Suprapubic skin (tissue), 4 donors: ENCODE results near the gene IFRD2. TPM values are rescaled to one million over a fixed set of nuclear protein-coding genes. Genes with fewer than 3 reads are reported as not detected.

Experiments used
- DNase-seq, 2 donors: peaks; one replicate each; pipeline ENCODE4 v3.0.0-alpha.2; 2019; ENCODE audit warnings: low spot score in 2 of 2
- H3K27ac ChIP-seq: fragments of 200-600 bp; sonication (generic); one replicate; pipeline ENCODE4 v1.5.1; 2019
- H3K27me3 ChIP-seq: fragments of 200-600 bp; sonication (generic); one replicate; pipeline ENCODE4 v1.5.1; 2019
- H3K36me3 ChIP-seq: fragments of 200-600 bp; sonication (generic); one replicate; pipeline ENCODE4 v1.5.1; 2019
- H3K4me1 ChIP-seq: fragments of 200-600 bp; sonication (generic); one replicate; pipeline ENCODE4 v1.5.1; 2019
- H3K4me3 ChIP-seq: fragments of 200-600 bp; sonication (generic); one replicate; pipeline ENCODE4 v1.5.1; 2019; ENCODE audit warnings: mild to moderate bottlenecking
- H3K9me3 ChIP-seq: fragments of 200-600 bp; sonication (generic); one replicate; pipeline ENCODE4 v1.5.1; 2019
- EP300 ChIP-seq: sonication (generic); formaldehyde crosslinking; IDR thresholded peaks from one replicate; pipeline ENCODE4 v1.6.1; 2017; ENCODE audit warnings: antibody characterized with exemption
- POLR2A ChIP-seq, 2 donors: fragments of 450-650 bp; IDR thresholded peaks; one replicate each; pipeline ENCODE4 v1.6.1; 2017; ENCODE audit warnings: antibody characterized with exemption in 2 of 2, mild to moderate bottlenecking in 2 of 2, moderate library complexity in 2 of 2
- POLR2AphosphoS5 ChIP-seq, 3 donors: sonication (generic); formaldehyde crosslinking; IDR thresholded peaks; one replicate each; pipeline ENCODE4 v1.6.1; 2017; ENCODE audit warnings: antibody characterized with exemption in 3 of 3
- WGBS: methylation state at CpG from one replicate; pipeline ENCODE4 v1.1.5; 2018; 5-methylcytosine and 5-hydroxymethylcytosine counted together
- total RNA-seq, 4 donors: library from RNA; depleted of rRNA; stranded (reverse); fragments of >200 nt; gene quantifications; one replicate each; pipeline ENCODE4 v1.1.0, GENCODE V29; 2016
- TF ChIP-seq, protein P1 (sequence below), 2 donors: fragments of 200-600 bp in 1 of 2; fragments of 450-650 bp in 1 of 2; sonication (generic) in 1 of 2; IDR thresholded peaks; one replicate each; pipeline ENCODE4 v1.5.1; 2016 to 2019; ENCODE audit warnings: antibody characterized with exemption in 2 of 2, mild to moderate bottlenecking in 1 of 2, moderate library complexity in 1 of 2

IFRD2 gene
- total RNA-seq, 4 donors from 2014 or later: 56.3 to 84.9 (median 75.2) TPM

DNA sequence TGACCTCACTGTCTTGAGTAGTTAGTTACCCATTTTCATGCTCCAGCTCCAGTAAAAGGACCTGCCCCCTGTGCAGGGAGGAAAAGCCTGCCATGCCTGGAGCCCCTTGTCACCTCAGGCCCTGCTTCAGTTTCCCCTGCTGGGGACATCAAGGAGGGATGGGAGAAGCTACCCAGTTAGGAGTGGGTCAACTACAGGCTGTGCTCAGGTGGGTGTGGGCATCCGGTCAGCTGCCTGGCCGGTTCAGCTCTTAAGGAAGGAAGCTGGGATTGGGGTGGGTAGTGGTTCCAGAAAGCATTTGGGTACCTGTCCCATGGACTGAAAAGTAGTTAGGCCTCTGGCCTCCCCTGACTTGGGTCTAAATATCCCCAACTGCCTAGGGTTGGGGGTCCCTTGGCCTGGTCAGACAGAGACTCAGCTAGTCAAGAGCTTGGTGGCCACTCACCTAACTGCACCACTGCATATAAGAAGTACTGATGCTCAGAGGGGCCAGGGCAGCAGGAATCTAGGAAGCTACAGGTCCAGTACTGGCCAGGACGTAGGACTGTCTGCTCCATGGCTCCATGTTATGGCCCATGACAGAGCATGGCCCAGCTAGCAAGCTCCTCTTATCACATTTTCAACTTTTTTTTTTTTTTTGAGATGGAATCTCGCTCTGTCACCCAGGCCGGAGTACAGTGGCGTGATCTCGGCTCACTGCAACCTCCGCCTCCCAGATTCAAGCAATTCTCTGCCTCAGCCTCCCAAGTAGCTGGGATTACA is 12.8 kb downstream of the IFRD2 start:
- no peak for TF ChIP-seq POLR2A (IDR thresholded peaks at IDR 0.05)
- TF ChIP-seq POLR2AphosphoS5 (IDR thresholded peaks at IDR 0.05): no peak
- no peak for TF ChIP-seq EP300
- TF ChIP-seq, protein P1, sequence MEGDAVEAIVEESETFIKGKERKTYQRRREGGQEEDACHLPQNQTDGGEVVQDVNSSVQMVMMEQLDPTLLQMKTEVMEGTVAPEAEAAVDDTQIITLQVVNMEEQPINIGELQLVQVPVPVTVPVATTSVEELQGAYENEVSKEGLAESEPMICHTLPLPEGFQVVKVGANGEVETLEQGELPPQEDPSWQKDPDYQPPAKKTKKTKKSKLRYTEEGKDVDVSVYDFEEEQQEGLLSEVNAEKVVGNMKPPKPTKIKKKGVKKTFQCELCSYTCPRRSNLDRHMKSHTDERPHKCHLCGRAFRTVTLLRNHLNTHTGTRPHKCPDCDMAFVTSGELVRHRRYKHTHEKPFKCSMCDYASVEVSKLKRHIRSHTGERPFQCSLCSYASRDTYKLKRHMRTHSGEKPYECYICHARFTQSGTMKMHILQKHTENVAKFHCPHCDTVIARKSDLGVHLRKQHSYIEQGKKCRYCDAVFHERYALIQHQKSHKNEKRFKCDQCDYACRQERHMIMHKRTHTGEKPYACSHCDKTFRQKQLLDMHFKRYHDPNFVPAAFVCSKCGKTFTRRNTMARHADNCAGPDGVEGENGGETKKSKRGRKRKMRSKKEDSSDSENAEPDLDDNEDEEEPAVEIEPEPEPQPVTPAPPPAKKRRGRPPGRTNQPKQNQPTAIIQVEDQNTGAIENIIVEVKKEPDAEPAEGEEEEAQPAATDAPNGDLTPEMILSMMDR (IDR thresholded peaks at IDR 0.05): no peak
- WGBS: 85% methylated on average over 8 of the region's 8 CpGs

DNA sequence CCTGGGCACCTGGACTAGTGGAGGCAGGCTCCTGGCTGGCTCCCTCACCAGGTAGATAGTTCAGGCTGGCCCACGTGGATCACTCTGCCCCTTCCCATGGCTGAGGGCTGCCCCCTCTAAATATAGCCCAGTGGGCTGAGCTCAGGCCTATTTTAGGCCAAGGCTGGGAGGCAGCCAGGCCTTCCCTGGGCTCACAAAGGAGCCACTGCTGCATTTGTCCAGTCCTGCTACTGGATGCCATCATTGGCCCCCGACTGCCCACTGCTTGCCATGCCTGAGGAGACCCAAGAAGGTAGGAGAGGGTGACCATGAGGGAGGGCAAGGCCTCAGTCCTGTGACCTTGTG is 13.4 kb downstream of the IFRD2 start, which contains the start of gene LSMEM2:
Gene LSMEM2 (plus strand): TSS at position 208 of the 345 bp plus-strand sequence. CDS start 27 bp downstream, at position 235.
- no peak for DNase-seq
- Histone ChIP-seq H3K27ac (no peak within 1 kb of the TSS), H3K9me3 (no peaks in the 10 kb centered on the region), H3K4me3 (no peak within 1 kb of the TSS), H3K4me1 (peaks cover 22% of the 10 kb centered on the region), H3K36me3 (no peaks in the 10 kb centered on the region), H3K27me3 (peaks cover 19% of the 10 kb centered on the region)
- WGBS: no CpG with 5 or more reads among the region's 2 CpGs
- TF ChIP-seq, protein P1 (IDR thresholded peaks at IDR 0.05): no peak
- TF ChIP-seq EP300: no peak
- no peak for TF ChIP-seq POLR2AphosphoS5 (IDR thresholded peaks at IDR 0.05)
- no peak for TF ChIP-seq POLR2A (IDR thresholded peaks at IDR 0.05)

More for the DNA sequence above, 12.8 kb downstream of the IFRD2 start:
- H3K9me3 ChIP-seq: no peaks in the 10 kb centered on the region
- no peak overlapping the region for H3K4me3 ChIP-seq
- no peak overlapping the region for H3K27ac ChIP-seq
- H3K4me1 ChIP-seq: peaks cover 16% of the 10 kb centered on the region
- H3K27me3 ChIP-seq: peaks cover 16% of the 10 kb centered on the region
- no peak for DNase-seq
- no peaks in the 10 kb centered on the region for H3K36me3 ChIP-seq

DNA sequence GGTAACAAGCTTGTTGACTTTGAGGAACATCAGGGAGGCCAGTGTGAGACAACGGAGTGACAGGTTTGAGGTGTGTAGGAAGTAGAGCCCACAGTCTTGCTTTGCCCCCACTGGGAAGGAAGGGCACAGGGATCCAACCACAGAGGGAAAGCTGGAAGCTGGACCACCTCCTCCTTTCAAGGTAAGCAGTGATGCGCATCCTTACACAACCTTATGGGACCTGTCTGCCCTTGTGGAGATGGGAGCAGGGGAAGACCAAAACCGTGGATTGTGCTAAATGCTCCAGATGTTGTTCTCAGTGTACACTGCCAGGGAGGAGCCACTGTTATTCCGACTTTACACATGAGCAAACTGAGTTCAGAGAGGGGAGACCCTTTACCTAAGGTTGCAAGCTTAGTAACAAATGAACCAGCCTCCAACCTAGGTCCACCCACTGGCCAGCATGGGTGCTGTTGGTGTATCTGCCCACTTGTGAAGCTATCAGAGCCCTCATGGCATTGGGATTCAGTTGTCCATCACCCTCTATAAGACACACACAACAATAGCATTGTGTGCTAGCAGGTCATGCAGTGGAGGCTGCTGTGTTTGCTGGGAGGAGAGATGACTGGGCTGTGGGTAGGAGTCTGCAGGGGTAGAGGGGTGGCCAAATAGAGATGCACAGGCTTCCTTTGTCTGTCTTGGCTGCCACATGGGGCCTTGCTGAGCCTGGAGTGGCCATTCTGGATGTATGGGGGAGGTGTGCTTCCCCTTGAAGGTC is 13.9 kb downstream of the IFRD2 start:
- peaks cover 27% of the 10 kb centered on the region for H3K4me1 ChIP-seq
- H3K4me3 ChIP-seq: no peak overlapping the region
- H3K9me3 ChIP-seq: no peaks in the 10 kb centered on the region
- no peaks in the 10 kb centered on the region for H3K36me3 ChIP-seq
- DNase-seq: no peak
- no peak overlapping the region for H3K27ac ChIP-seq
- H3K27me3 ChIP-seq: peaks cover 23% of the 10 kb centered on the region
- no peak for TF ChIP-seq POLR2A (IDR thresholded peaks at IDR 0.05)
- TF ChIP-seq POLR2AphosphoS5 (IDR thresholded peaks at IDR 0.05): no peak
- TF ChIP-seq EP300: no peak
- TF ChIP-seq, protein P1 (IDR thresholded peaks at IDR 0.05): no peak
- WGBS: 80% methylated on average over 4 of the region's 4 CpGs

DNA sequence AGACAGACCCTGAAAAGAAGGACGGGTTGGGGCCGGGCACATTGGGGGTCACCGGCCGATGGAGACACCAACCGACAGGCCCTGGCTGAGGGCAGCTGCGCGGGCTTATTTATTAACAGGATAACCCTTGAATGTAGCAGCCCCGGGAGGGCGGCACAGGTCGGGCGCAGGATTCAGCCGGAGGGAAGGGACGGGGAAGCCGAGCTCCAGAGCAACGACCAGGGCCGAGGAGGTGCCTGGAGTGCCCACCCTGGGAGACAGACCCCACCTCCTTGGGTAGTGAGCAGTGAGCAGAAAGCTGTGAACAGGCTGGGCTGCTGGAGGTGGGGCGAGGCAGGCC is 15.5 kb downstream of the IFRD2 start:
- WGBS: 90% methylated on average over 16 of the region's 17 CpGs
- peaks cover 36% of the 10 kb centered on the region for H3K4me1 ChIP-seq
- H3K27ac ChIP-seq: no peak overlapping the region
- no peak for DNase-seq
- H3K4me3 ChIP-seq: no peak overlapping the region
- H3K36me3 ChIP-seq: no peaks in the 10 kb centered on the region
- H3K9me3 ChIP-seq: no peaks in the 10 kb centered on the region
- peaks cover 23% of the 10 kb centered on the region for H3K27me3 ChIP-seq
- TF ChIP-seq EP300 (no peak), POLR2AphosphoS5 (IDR thresholded peaks at IDR 0.05) (no peak), POLR2A (IDR thresholded peaks at IDR 0.05) (no peak)
- TF ChIP-seq, protein P1 (IDR thresholded peaks at IDR 0.05): no peak
